ENCODE results near the gene ICA1. TPM values are rescaled to one million over a fixed set of nuclear protein-coding genes. Genes with fewer than 3 reads are reported as not detected.

ICA1 gene
- total RNA-seq, 2 experiments from 2014 or later = 0.34 to 1.3 TPM

DNA sequence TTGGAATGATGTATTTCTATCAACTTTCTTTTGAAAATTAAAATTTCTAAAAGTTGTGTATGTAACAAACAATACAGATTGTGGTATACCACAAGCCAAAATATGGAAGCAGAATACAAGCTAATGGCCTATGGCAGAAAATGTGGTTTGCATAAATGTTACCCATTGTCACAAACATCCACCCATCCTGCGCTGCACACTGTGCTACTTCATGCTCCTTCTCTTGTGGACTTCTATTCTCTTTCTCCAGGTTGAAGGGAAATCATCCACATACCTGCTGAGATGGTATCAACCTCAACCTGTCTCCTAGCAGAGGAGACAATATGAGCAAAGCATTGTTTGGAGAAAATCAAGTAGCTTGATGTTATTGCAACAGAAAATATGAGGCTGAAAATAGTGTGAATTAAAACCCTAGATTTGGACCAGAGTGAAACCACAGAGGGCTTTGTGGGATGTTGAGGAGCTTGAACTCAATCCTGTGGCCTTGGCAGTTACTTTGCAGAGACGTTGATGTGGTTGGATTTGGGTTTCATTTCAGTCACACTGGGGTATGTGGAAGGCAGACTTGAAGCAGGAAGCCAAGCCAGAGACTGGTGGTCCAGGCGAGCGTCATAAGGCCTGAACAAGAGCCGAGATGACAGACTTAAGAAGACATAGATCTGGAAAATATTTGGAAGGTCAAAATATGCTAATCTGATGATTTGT is 63.8 kb downstream of the ICA1 start:
- no peak overlapping the region for H3K27ac Mint-ChIP-seq
- POLR2A ChIA-PET = interaction anchor here (0.6 to 1.8 kb wide), 5 partner anchors 11 to 557 kb away, joined by 3 to 7 read pairs (median 3); partner anchors contain the start of gene UMAD1
- TF ChIP-seq, protein P1, sequence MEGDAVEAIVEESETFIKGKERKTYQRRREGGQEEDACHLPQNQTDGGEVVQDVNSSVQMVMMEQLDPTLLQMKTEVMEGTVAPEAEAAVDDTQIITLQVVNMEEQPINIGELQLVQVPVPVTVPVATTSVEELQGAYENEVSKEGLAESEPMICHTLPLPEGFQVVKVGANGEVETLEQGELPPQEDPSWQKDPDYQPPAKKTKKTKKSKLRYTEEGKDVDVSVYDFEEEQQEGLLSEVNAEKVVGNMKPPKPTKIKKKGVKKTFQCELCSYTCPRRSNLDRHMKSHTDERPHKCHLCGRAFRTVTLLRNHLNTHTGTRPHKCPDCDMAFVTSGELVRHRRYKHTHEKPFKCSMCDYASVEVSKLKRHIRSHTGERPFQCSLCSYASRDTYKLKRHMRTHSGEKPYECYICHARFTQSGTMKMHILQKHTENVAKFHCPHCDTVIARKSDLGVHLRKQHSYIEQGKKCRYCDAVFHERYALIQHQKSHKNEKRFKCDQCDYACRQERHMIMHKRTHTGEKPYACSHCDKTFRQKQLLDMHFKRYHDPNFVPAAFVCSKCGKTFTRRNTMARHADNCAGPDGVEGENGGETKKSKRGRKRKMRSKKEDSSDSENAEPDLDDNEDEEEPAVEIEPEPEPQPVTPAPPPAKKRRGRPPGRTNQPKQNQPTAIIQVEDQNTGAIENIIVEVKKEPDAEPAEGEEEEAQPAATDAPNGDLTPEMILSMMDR (IDR thresholded peaks at IDR 0.05) = no peak
- no peaks in the 10 kb centered on the region for H3K36me3 Mint-ChIP-seq (ENCODE audit: low read depth)
- intact Hi-C loops (cut with micrococcal nuclease) = loop anchor here (5.0 to 10.0 kb wide), 2 partner anchors 426 to 513 kb away; no protein-coding TSS in a partner anchor
- DNase-seq = peak; percentile 81
- CTCF ChIA-PET = interaction anchor here (0.6 to 2.0 kb wide), 6 partner anchors 19 to 517 kb away, joined by 3 to 6 read pairs (median 4); no protein-coding TSS in a partner anchor
- peak; percentile 92 for ATAC-seq
- H3K9me3 Mint-ChIP-seq = no peaks in the 10 kb centered on the region
- peaks cover 25% of the 10 kb centered on the region for H3K4me1 Mint-ChIP-seq (ENCODE audit: low read depth)
- H3K4me3 Mint-ChIP-seq = no peak overlapping the region
- H3K27me3 Mint-ChIP-seq = peaks cover 4% of the 10 kb centered on the region

DNA sequence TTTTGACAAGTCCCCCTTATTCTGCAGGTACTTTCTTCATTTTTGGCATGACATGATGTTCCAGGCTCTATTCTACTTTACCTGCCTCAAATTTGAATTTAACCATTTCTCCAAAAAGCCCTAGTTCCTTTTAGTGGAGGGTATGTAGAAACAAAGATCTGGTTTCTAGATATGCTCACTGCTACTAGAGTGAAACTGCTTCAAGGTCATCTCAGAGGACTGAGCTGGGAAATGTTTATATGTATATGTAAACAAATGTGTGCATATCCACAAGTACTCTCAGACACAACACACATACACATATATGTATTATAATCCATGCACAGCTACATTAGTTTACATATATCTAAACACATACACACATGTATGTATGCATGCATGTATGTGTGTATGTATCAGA is 69.1 kb downstream of the ICA1 start:
- no peaks in the 10 kb centered on the region for H3K36me3 Mint-ChIP-seq (ENCODE audit: low read depth)
- DNase-seq (no peak), ATAC-seq (no peak)
- no peak overlapping the region for H3K4me3 Mint-ChIP-seq
- H3K9me3 Mint-ChIP-seq = no peaks in the 10 kb centered on the region
- no peaks in the 10 kb centered on the region for H3K27me3 Mint-ChIP-seq
- H3K27ac Mint-ChIP-seq = no peak overlapping the region
- CTCF ChIA-PET = interaction anchor here (0.8 kb wide), 1 partner anchor 432 kb away, joined by 3 read pairs; no protein-coding TSS in a partner anchor
- TF ChIP-seq, protein P1 (IDR thresholded peaks at IDR 0.05) = no peak
- H3K4me1 Mint-ChIP-seq (ENCODE audit: low read depth) = peaks cover 16% of the 10 kb centered on the region
- POLR2A ChIA-PET = no interaction called here
- intact Hi-C loops (cut with micrococcal nuclease) = loop anchor here (10.0 kb wide), 1 partner anchor 508 kb away; no protein-coding TSS in a partner anchor

DNA sequence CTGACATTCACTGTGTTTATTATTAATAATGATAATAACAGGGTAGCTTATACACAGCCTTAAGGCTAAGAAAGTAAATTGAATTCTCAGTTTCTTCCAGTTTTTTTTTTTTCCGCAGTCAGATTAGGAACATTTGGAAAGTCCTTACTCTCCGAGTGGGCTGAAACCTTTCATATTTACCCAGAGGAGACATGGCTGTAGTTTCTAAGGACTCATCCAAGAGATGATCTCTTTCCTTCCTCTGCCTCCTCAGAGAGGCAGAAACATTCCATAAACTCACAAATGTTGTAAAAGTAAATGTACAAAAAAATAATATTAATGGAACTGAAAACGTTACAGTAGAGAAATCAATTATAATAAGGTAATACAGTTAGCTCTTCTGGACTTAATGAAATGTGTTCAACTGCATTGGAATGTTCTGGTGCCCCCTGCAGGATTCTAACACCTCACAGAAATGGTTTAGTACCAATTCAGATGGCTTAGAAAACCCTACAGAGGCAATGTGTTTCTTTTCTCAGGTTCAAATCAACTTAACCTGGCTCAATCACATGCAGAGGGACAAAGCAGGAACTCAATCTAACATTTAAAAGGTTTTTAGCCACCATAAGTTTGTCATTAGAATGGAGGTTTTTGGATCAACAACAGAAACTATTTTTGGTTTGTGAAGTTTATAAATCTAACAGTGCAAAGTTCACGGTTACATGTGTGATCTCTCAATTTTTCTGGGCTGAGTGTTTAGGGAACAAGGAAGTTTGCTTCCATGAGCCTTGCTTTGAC is 71.7 kb downstream of the ICA1 start:
- CTCF ChIA-PET = interaction anchor here (0.5 to 3.0 kb wide), 51 partner anchors 8 to 595 kb away, joined by 3 to 35 read pairs (median 4); partner anchors contain the start of gene GLCCI1
- TF ChIP-seq, protein P1 (IDR thresholded peaks at IDR 0.05) = peak; percentile 79
- Mint-ChIP-seq H3K27ac (no peak overlapping the region), H3K36me3 (ENCODE audit: low read depth) (no peaks in the 10 kb centered on the region), H3K27me3 (no peaks in the 10 kb centered on the region), H3K9me3 (no peaks in the 10 kb centered on the region), H3K4me3 (no peak overlapping the region), H3K4me1 (ENCODE audit: low read depth) (peaks cover 17% of the 10 kb centered on the region)
- intact Hi-C loops (cut with micrococcal nuclease) = loop anchor here (10.0 kb wide), 1 partner anchor 506 kb away; no protein-coding TSS in a partner anchor
- ATAC-seq (peak; percentile 71), DNase-seq (peak; percentile 83)
- POLR2A ChIA-PET = interaction anchor here (1.0 kb wide), 1 partner anchor 16 kb away, joined by 3 read pairs; no protein-coding TSS in a partner anchor

DNA sequence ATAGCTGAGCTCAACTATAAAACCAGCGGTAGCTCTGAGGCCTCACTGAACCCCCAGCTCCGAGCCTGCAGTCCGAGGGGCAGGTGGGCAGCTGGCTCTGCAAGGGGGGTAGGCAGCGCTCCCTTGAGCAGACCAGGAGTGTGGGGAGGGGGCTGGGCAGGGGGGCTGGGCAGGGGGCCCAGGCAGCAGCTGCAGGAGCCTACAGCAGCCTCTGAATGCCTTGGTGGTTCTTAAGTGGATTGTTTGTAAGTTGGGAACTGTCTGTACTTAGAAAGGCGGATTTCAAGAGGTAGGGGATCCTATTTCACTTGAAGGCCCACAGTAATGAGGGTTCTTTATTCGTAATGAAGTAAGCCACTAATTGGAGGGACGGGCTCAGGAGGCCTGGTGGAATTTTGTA is 72.3 kb downstream of the ICA1 start:
- DNase-seq (no peak), ATAC-seq (no peak)
- peaks cover 19% of the 10 kb centered on the region for H3K4me1 Mint-ChIP-seq (ENCODE audit: low read depth)
- intact Hi-C loops (cut with micrococcal nuclease) = loop anchor here (10.0 kb wide), 1 partner anchor 505 kb away; no protein-coding TSS in a partner anchor
- ChIA-PET POLR2A (interaction anchor here (1.0 to 2.6 kb wide), 2 partner anchors 12 to 17 kb away, joined by 3 to 12 read pairs; no protein-coding TSS in a partner anchor), CTCF (interaction anchor here (0.6 to 3.0 kb wide), 45 partner anchors 8 to 594 kb away, joined by 3 to 35 read pairs (median 4); partner anchors contain the start of gene GLCCI1)
- H3K36me3 Mint-ChIP-seq (ENCODE audit: low read depth) = no peaks in the 10 kb centered on the region
- H3K9me3 Mint-ChIP-seq = no peaks in the 10 kb centered on the region
- no peaks in the 10 kb centered on the region for H3K27me3 Mint-ChIP-seq
- no peak overlapping the region for H3K27ac Mint-ChIP-seq
- H3K4me3 Mint-ChIP-seq = no peak overlapping the region
- TF ChIP-seq, protein P1 (IDR thresholded peaks at IDR 0.05) = no peak

Data from activated CD8-positive, alpha-beta T cell treated with anti-CD3 and anti-CD28 coated beads for 36 hours (primary cell).